ENCODE results near the gene SCARF2.
"Not testable (repeated sequence)": the region's sequence is repeated elsewhere in the genome, so short reads cannot be mapped to it uniquely, and the experiment has no call there.

SCARF2 gene

DNA sequence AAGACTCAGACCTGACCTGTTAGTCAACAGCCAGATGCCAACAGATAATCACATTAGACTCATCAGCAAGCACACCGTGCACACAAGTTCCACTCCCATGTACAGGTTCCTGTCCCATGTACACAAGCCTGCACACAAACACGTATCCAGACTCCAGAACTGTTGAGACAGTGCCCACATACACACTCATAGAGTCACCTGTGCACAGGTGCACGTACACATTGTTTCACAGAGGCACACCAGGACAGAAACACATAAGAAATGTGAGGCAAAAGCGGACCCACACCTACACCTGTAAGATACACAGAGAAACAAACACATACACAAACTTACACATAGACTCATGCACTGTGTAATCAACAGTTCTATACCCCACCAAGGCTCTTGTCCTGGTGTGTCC is 46.4 kb downstream of the SCARF2 start:
- DNase-seq = no peak

GRCh38 chr22:20390394-20390907 is 47.2 kb downstream of the SCARF2 start:
- no peak for DNase-seq

DNA sequence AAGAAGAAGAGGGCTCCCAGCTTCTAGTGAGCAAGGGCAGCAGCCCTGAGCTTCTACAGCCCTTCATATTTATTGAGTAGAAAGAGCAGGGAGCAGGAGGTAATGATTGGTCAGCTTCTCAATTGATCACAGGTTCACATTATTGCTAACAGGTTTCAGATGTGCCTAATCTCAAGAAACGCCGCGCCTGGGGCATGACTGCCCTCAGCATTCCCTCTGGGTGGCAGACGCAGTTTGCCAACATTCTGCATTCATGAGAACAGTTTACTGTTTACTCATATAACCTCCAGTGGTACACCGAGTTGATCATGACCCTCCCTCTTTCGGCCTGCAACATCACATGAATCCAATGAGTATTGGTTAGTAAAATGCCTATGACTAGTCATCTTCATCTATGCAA is 48.3 kb downstream of the SCARF2 start:
- DNase-seq = no peak

- DNase-seq = no peak
These were observed 49.4 kb downstream of the SCARF2 start for GRCh38 chr22:20388200-20388599.

- DNase-seq = no peak
These were observed 50.7 kb downstream of the SCARF2 start for GRCh38 chr22:20386972-20387371.

DNA sequence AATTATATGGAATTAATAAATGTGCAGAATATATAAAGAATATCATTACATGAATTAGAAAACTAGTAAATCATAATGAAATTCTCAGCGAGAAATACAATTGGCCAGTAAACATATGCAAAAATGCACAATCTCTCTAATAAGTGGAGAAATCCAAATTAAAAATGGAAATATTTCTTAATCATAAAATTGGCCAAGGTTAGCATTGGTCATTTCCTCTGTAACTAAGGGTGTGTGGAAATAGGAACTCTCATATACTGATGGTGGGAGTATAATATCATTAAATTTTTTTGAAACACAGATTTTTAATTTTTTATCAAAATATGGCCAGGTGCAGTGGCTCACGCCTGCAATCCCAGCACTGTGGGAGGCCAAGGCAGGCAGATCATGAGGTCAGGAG is 51.3 kb downstream of the SCARF2 start:
- DNase-seq = no peak

- DNase-seq = no peak
These were observed 52.8 kb downstream of the SCARF2 start for GRCh38 chr22:20384865-20385264.

DNA sequence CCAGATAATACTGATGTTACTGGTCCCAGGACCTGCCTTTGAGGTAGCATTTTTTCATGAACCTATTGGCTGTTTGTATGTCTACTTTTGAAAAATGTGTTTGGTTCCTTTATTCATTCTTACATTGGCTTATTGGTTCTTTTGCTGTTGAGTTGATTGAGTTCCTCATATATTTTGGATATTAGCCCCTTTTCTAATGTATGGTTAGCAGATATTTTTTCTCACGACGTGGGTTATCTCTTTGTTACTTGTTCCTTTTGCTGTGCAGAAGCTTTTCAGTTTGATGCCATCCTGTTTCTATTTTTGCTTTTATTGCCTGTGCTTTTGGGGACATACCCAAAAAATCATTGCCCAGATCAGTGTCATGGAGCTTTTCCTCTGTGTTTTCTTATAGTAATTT is 53.5 kb downstream of the SCARF2 start:
- no peak for DNase-seq

DNA sequence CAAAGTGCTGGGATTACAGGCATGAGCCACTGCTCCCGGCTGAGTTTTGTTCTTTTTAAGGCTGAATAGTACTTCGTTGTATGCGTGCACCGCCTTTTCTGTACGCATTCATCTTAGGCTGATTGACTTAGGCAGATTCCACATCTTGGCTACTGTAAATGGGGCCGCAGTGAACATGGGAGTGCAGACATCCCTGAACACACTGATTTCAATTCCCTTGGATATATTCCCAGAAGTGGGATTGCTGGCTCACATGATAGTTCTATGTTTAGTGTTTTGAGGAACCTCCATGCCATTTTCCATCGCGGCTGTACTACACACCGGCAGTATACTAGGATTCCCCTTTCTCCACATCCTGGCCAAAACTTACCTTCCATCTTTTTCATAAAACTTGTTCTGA is 54.1 kb downstream of the SCARF2 start:
- DNase-seq = no peak

- no peak for DNase-seq
These were observed 57.1 kb downstream of the SCARF2 start for GRCh38 chr22:20380486-20380885.

- DNase-seq = not testable (repeated sequence)
These were observed 58.9 kb downstream of the SCARF2 start for GRCh38 chr22:20378684-20379083.

DNA sequence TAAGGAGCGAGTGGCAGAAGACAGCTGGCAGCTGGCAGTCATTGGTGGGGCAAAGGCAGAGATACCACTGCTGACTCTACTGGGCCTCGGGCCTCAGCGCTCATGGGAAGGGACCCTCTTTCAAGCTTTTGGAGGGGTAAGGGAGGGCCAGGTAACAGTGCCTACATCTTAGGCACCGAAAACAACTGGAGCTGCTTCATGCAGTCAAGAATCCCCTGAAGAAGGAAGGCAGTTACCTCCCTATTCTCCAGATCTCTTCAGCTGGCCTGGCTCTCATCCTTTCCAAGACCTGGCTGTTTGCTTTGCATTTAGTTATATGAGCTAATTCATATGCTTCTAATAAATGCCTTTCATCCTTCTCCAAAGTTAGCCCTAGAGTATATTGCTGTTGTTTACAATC is 59.5 kb downstream of the SCARF2 start:
- no peak for DNase-seq

DNA sequence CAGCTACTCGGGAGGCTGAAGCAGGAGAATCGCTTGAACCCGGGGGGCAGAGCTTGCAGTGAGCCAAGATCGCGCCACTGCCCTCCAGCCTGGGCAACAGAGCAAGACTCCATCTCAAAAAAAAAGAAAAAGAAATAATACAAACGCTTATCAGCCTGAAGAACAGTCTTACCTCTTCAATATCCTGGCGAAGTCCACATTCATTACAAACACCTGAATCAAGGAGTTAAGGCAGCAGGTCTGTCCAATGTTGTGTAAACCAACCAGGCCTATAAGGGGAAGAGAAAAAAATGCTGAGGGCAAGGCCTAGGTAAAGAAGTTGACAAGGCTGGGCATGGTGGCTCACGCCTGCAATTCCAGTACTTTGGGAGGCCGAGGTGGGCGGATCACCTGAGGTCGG is 60.6 kb downstream of the SCARF2 start:
- not testable (repeated sequence) for DNase-seq

GRCh38 chr22:20376281-20376680 is 61.3 kb downstream of the SCARF2 start:
- not testable (repeated sequence) for DNase-seq

Measured in stimulated activated CD4-positive, alpha-beta T cell treated with anti-CD3 and anti-CD28 coated beads, Interleukin-4, amount 100 ng/mL, for 24 hours (primary cell).